ENCODE results near the gene FRAT2.

The FRAT2 gene, protein sequence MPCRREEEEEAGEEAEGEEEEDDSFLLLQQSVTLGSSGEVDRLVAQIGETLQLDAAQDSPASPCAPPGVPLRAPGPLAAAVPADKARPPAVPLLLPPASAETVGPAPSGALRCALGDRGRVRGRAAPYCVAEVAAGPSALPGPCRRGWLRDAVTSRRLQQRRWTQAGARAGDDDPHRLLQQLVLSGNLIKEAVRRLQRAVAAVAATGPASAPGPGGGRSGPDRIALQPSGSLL

GRCh38 chr10:97334370-97335175, at the start of gene FRAT2:
Gene FRAT2 (minus strand): TSS chr10:97334729. CDS start chr10:97334572, 157 bp downstream.
- no peak for DNase-seq

GRCh38 chr10:97384156-97384555, 49.6 kb upstream of the FRAT2 start:
- DNase-seq, result no peak

DNA sequence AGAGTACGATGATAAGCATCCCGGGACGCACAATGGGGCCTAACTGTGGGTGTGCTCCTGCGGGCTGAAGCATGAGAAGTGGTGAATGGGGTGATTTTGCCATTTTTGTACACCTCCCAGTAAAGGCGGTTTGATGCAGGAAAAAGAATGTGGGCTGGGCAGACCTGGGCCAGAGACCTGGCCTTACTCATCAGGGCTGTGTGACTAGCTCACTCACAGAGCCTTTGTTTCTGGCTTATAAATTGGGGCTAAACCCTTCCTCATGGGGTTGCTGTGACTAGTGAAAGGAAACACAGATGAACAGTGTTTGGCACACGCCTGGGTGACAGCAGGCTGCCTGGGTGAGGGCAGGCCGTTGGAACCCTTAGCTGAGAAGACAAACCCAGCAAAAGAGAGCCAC, 48.6 kb upstream of the FRAT2 start:
- no peak for DNase-seq

DNA sequence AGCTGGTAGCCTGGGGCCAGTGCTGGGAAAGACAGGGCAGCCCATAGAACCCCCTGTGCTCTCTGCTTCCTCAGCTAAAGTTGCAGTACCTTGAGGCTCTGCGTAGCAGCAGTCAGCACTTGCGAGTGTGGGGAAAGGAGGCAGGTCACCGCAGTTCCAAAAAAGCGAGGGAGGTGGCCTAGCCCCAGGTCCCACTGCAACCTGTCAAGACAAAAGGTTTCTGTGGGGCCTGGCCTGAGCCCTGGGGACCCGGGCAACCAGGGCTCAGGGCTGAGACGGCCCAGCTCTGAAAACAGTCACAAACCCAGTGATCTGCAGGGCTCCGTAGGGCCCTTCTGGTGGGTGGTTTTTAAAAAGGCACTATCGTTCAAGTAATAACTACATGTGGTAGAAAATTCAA, 47.1 kb upstream of the FRAT2 start:
- no peak for DNase-seq

DNA sequence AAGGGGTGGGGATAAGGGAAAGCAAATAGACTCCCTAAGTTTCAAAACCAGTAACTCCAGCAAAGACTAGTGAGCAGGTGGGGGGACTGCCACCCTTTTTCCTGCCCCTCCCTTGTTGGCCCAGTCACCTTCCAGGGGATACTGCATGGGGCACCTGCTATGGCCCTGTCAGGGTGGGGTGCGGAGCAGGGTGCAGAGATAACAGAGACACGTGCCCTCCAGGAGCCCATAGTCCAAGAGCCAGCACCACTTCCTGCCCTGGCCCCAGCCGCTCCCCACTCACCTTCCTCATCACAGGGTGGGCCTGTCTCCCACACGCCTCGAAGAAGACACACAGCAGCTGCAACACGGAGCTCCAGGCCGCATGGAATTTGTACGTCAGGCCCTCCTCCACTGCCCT, 46.0 kb upstream of the FRAT2 start:
- no peak for DNase-seq

DNA sequence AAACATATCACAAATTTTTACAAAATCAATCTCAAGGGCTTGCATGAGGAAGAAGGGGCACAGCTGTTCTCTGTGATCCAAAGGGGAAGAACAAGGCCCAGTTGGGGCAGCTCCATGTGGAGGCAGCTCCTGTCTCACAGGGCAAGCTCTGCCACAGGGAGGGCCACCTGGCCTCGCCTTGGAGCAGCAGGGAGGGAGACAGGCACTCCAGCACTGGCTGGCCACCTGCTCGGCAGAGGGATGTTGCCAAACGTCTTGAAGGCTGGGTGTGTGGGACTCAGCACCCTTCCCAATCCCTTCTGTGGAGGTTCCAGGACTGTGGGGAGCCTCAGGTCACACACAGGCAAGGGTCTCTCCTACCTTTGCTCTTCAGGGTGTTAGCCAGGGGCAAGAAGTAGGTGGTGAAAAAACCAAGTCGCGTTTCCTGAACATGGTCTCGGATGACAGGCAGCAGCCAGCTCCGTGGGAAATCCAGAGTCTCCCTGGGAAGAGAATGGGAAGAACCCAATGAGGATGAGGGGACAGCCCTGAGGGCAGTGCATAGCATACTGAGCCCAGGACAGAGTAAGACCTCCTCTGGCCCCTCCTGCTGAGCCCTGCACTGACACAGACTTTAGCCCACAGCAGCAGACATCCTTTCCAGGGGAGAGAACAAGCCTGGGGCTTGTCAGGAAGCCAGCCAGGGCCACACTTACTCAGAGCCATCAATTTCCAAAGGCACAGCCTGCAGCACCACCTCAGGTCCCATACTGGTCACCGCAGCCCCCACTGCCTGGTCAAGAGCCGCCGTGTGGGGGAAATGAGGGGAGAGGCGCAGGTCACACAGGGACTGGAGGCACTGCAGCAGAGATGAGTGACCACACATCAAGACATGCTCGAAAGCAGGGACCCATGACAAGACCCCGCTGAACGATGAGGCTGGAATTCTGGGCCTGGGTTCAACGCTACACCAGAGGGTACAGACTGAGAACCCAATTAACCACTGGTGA, 44.7 kb upstream of the FRAT2 start:
- DNase-seq, result no peak

GRCh38 chr10:97376413-97376812, 41.9 kb upstream of the FRAT2 start:
- no peak for DNase-seq

DNA sequence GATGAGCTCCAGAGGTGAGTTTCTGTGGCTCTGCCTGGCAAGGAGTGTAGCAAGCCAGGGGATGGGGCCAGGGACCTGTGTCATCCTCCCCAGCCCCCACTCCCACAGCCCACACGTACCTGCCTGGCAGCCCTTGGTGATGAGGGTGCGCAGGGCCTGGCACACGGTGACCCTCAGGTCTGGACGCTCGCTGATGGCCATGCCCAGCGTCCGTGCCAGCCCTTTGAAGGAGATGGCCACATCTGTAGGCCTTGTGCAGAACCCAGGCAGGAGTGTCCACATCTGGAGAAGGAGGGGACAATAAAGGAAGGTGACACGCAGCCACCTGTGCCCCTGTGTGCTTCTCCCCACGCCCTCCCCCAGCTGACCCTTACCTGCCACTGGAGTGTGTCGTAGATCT, 38.9 kb upstream of the FRAT2 start:
- no peak for DNase-seq

- no peak for DNase-seq
Observed at GRCh38 chr10:97372233-97372875, 37.8 kb upstream of the FRAT2 start.

GRCh38 chr10:97371696-97372095, 37.2 kb upstream of the FRAT2 start:
- DNase-seq, result no peak

GRCh38 chr10:97367126-97367649, 32.7 kb upstream of the FRAT2 start:
- DNase-seq, result no peak

- no peak for DNase-seq
Observed at GRCh38 chr10:97366572-97366971, 32.0 kb upstream of the FRAT2 start.

GRCh38 chr10:97365761-97366351, 31.3 kb upstream of the FRAT2 start:
- no peak for DNase-seq

DNA sequence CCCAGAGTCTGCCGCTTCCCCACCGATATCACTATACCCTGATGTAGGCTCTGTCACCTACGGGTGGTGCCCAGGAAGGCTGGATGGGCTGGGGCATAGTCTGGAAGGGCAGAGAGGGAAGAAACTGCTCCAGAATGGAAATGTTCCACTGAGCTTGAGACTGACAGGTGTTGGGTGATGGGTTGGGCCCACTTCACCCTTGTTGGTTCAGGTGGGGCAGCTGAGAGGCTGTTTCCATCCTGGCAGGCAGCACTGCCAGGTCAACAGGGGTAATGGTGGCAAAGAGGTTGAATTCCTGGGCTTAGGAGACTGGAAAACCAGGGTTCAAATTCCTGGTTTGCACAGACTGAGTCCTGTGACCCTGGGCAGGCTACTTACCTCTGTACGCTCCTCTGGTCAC, 28.5 kb upstream of the FRAT2 start:
- no peak for DNase-seq

GRCh38 chr10:97362310-97363033, 27.9 kb upstream of the FRAT2 start:
- DNase-seq, result no peak

GRCh38 chr10:97361537-97361901, 27.0 kb upstream of the FRAT2 start:
- DNase-seq, result no peak

GRCh38 chr10:97360705-97361536, 26.4 kb upstream of the FRAT2 start:
- no peak for DNase-seq

DNA sequence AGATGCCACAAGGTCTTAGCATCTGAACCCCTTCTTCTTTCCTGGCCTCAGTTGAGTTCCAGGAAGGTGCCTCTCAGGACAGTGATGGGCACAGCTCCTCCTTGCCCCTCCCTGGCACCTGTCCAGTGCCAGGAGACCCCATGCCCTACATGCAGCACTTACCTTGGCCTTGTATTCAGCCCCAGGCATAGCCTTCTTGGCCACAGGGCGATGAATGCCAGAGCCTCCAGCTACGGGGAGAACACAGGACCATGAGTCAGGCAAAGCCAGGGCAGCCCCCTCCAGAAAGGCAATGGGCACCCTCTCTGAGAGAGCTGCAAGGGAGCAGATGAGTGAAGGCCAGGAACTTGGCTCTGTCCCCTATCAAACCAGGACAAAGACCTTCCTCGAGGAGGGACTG, 24.3 kb upstream of the FRAT2 start:
- DNase-seq, result no peak

DNA sequence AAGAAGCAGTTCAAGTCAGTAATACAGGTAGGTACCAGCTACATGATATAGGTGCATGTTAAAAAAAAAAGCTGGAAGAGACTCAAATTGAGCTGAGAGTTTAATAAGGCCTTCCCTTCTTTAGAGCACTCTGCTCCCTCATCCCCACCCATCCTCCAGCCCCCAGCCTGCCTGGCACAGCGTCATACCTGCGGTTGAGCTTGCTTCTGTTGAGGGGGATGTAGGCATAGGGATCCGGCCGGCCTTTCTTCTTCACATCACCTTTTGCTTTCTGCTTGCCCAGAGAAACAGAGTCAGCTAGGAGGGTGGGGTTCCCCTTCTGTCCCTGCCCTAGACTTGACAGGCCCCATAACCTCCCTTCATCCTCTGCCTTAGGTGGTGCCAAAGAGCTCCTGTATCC, 23.8 kb upstream of the FRAT2 start:
- DNase-seq, result no peak

GRCh38 chr10:97356918-97357317, 22.4 kb upstream of the FRAT2 start:
- DNase-seq, result no peak

All from NCI-H187 treated with DMSO at 0.1 percent for 48 hours (cell line).